ENCODE data around the gene NELFB. TPM values are rescaled to one million over a fixed set of nuclear protein-coding genes. Genes with fewer than 3 reads are reported as not detected.

Gene NELFB
- total and polyA plus RNA-seq, 9 of the 15 experiments (the other 6 are each of a cell fraction or from before 2014, with no cell fraction given): 0.24 to 84.0 (median 29.7) TPM

- TF ChIP-seq, protein P1, sequence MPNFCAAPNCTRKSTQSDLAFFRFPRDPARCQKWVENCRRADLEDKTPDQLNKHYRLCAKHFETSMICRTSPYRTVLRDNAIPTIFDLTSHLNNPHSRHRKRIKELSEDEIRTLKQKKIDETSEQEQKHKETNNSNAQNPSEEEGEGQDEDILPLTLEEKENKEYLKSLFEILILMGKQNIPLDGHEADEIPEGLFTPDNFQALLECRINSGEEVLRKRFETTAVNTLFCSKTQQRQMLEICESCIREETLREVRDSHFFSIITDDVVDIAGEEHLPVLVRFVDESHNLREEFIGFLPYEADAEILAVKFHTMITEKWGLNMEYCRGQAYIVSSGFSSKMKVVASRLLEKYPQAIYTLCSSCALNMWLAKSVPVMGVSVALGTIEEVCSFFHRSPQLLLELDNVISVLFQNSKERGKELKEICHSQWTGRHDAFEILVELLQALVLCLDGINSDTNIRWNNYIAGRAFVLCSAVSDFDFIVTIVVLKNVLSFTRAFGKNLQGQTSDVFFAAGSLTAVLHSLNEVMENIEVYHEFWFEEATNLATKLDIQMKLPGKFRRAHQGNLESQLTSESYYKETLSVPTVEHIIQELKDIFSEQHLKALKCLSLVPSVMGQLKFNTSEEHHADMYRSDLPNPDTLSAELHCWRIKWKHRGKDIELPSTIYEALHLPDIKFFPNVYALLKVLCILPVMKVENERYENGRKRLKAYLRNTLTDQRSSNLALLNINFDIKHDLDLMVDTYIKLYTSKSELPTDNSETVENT (CRISPR knock-in tag; IDR thresholded peaks at IDR 0.05): peak; percentile 66; the same call in 1 of the 2 replicates
- TF ChIP-seq CTBP1 (IDR thresholded peaks at IDR 0.05; ENCODE audit: borderline replicate concordance) (peak; percentile 39; the same call in 1 of the 2 replicates), YY1 (IDR thresholded peaks at IDR 0.05; ENCODE audit: borderline replicate concordance in 1 of 3, control insufficient read depth in 1 of 3, extremely low read depth in 1 of 3, insufficient read depth in 3 of 3, insufficient read length in 1 of 3, insufficient replicate concordance in 2 of 3, low read depth in 1 of 3, low read length in 2 of 3) (peak in 2 of 3 experiments; percentile 36 to 69), MYC (IDR thresholded peaks at IDR 0.05; ENCODE audit: low read depth, low read length) (peak; percentile 75), MYC (CRISPR knock-in tag; IDR thresholded peaks at IDR 0.05; ENCODE audit: borderline replicate concordance, low read depth) (no peak), ZBTB11 (CRISPR knock-in tag; IDR thresholded peaks at IDR 0.05) (peak in 1 of 3 experiments; percentile 37; a peak in 1 of 6 replicates), ZNF764 (CRISPR knock-in tag; IDR thresholded peaks at IDR 0.05; ENCODE audit: low read depth) (no peak), SMC3 (conservative IDR thresholded peaks at IDR 0.05; ENCODE audit: insufficient read depth, low read depth, low read length) (peak; percentile 73), MAX (CRISPR knock-in tag; IDR thresholded peaks at IDR 0.05) (peak; percentile 4; the same call in 1 of the 2 replicates), SIN3B (IDR thresholded peaks at IDR 0.05; ENCODE audit: low read depth) (peak; percentile 56; the same call in 1 of the 2 replicates), PCBP2 (IDR thresholded peaks at IDR 0.05; ENCODE audit: low read depth, low read length, poor library complexity, severe bottlenecking) (no peak)
- TF ChIP-seq, protein P2, sequence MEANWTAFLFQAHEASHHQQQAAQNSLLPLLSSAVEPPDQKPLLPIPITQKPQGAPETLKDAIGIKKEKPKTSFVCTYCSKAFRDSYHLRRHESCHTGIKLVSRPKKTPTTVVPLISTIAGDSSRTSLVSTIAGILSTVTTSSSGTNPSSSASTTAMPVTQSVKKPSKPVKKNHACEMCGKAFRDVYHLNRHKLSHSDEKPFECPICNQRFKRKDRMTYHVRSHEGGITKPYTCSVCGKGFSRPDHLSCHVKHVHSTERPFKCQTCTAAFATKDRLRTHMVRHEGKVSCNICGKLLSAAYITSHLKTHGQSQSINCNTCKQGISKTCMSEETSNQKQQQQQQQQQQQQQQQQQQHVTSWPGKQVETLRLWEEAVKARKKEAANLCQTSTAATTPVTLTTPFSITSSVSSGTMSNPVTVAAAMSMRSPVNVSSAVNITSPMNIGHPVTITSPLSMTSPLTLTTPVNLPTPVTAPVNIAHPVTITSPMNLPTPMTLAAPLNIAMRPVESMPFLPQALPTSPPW (CRISPR knock-in tag; IDR thresholded peaks at IDR 0.05): peak; percentile 11; the same call in 1 of the 2 replicates
- TF ChIP-seq, protein P3, sequence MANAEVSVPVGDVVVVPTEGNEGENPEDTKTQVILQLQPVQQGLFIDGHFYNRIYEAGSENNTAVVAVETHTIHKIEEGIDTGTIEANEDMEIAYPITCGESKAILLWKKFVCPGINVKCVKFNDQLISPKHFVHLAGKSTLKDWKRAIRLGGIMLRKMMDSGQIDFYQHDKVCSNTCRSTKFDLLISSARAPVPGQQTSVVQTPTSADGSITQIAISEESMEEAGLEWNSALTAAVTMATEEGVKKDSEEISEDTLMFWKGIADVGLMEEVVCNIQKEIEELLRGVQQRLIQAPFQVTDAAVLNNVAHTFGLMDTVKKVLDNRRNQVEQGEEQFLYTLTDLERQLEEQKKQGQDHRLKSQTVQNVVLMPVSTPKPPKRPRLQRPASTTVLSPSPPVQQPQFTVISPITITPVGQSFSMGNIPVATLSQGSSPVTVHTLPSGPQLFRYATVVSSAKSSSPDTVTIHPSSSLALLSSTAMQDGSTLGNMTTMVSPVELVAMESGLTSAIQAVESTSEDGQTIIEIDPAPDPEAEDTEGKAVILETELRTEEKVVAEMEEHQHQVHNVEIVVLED (CRISPR knock-in tag; IDR thresholded peaks at IDR 0.05): 0 out of 2 replicates have a peak, but pooled peaks have one; percentile 10
- TF ChIP-seq, protein P4, sequence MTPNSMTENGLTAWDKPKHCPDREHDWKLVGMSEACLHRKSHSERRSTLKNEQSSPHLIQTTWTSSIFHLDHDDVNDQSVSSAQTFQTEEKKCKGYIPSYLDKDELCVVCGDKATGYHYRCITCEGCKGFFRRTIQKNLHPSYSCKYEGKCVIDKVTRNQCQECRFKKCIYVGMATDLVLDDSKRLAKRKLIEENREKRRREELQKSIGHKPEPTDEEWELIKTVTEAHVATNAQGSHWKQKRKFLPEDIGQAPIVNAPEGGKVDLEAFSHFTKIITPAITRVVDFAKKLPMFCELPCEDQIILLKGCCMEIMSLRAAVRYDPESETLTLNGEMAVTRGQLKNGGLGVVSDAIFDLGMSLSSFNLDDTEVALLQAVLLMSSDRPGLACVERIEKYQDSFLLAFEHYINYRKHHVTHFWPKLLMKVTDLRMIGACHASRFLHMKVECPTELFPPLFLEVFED (CRISPR knock-in tag; conservative IDR thresholded peaks at IDR 0.05): no peak
These were observed 40.2 kb downstream of the NELFB start (continued) for GRCh38 chr9:137295238-137295811.
